Astrocyte of the cerebellum (primary cell): ENCODE data around the gene BOK.

ENCODE experiments used
- DNase-seq: peaks from one replicate; pipeline ENCODE4 v3.0.0-alpha.2; 2011; ENCODE audit warnings: low read depth
- H3K4me3 ChIP-seq: 2 replicates; pipeline ENCODE4 v1.5.1; 2011; ENCODE audit warnings: mild to moderate bottlenecking, low read depth, low read length, moderate library complexity
- CTCF ChIP-seq: IDR thresholded peaks from 2 replicates; pipeline ENCODE4 v1.5.1; 2012; ENCODE audit warnings: low read length, low read depth, moderate library complexity, mild to moderate bottlenecking; ENCODE audit errors: missing control alignments
- in situ Hi-C: cut with HindIII; loops from 2 replicates; pipeline ENCODE4 v1.10.0; 2017; ENCODE audit warnings: low sequenced_read_pairs

Gene BOK

GRCh38 chr2:241619597-241620418, 61.3 kb downstream of the BOK start:
- TF ChIP-seq CTCF = no peak
- in situ Hi-C loops = no loop called here
- no peak for DNase-seq
- H3K4me3 ChIP-seq = no peak overlapping the region

- no peak for TF ChIP-seq CTCF
- in situ Hi-C loops = no loop called here
- no peak for DNase-seq
Observed at GRCh38 chr2:241620419-241620769, 61.8 kb downstream of the BOK start.

More at GRCh38 chr2:241620419-241620769, 61.8 kb downstream of the BOK start:
- no peak overlapping the region for H3K4me3 ChIP-seq
